Fibroblast of lung (primary cell): ENCODE results near the gene PAX7. TPM values are rescaled to one million over a fixed set of nuclear protein-coding genes. Genes with fewer than 3 reads are reported as not detected.

ENCODE experiments used
- DNase-seq, 2 donors: peaks; one replicate each; pipeline versions ENCODE4 v3.0.0 to v3.0.0-alpha.2; 2010; ENCODE audit warnings: low read depth in 2 of 2
- H2AFZ ChIP-seq: 2 replicates; pipeline ENCODE4 v1.5.1; 2012; ENCODE audit warnings: low read length, control low read depth, inconsistent platforms
- H3K27ac ChIP-seq: 2 replicates; pipeline ENCODE4 v1.5.1; 2011; ENCODE audit warnings: low read length, control low read depth; ENCODE audit not compliant: insufficient read depth
- H3K27me3 ChIP-seq: 2 replicates; pipeline ENCODE4 v1.5.1; 2011; ENCODE audit warnings: mild to moderate bottlenecking, low read length; ENCODE audit not compliant: control insufficient read depth, insufficient read depth
- H3K36me3 ChIP-seq: 2 replicates; pipeline ENCODE4 v1.5.1; 2011; ENCODE audit warnings: low read length; ENCODE audit not compliant: control insufficient read depth, insufficient read depth
- H3K4me1 ChIP-seq: 2 replicates; pipeline ENCODE4 v1.5.1; 2011; ENCODE audit warnings: low read length; ENCODE audit not compliant: control insufficient read depth, insufficient read depth; ENCODE audit errors: extremely low read depth
- H3K4me2 ChIP-seq: 2 replicates; pipeline ENCODE4 v1.5.1; 2011; ENCODE audit warnings: low read length, control low read depth; ENCODE audit not compliant: insufficient read depth; ENCODE audit errors: extremely low read depth
- H3K4me3 ChIP-seq, 4 experiments: fragments of 200-600 bp in 1 of 4; sonication (generic) in 1 of 4; replicated peaks in 1 of 4; 2 replicates each; pipeline ENCODE4 v1.5.1; 2011 to 2016; ENCODE audit warnings: low read length in 4 of 4, low read depth in 3 of 4, mild to moderate bottlenecking in 3 of 4, control low read depth in 2 of 4, inconsistent platforms in 1 of 4, mixed read lengths in 1 of 4; ENCODE audit not compliant: insufficient read depth in 1 of 4; ENCODE audit errors: control extremely low read depth in 1 of 4
- H3K79me2 ChIP-seq: 2 replicates; pipeline ENCODE4 v1.5.1; 2012; ENCODE audit warnings: mild to moderate bottlenecking, low read length, inconsistent platforms; ENCODE audit not compliant: control insufficient read depth, insufficient read depth
- H3K9ac ChIP-seq: 2 replicates; pipeline ENCODE4 v1.5.1; 2011; ENCODE audit warnings: mild to moderate bottlenecking, low read length, control low read depth; ENCODE audit not compliant: insufficient read depth
- H3K9me3 ChIP-seq: 2 replicates; pipeline ENCODE4 v1.5.1; 2012; ENCODE audit warnings: low read depth, low read length; ENCODE audit not compliant: control insufficient read depth, insufficient read depth
- H4K20me1 ChIP-seq: 2 replicates; pipeline ENCODE4 v1.5.1; 2011; ENCODE audit warnings: low read length; ENCODE audit not compliant: control insufficient read depth, insufficient read depth; ENCODE audit errors: extremely low read depth
- CTCF ChIP-seq, 2 donors: IDR thresholded peaks in 1 of 2; conservative IDR thresholded peaks in 1 of 2; 1 replicate in 1 of 2; 2 replicates in 1 of 2; pipeline ENCODE4 v1.5.1; 2011 to 2012; ENCODE audit warnings: low read length in 2 of 2, control low read depth in 1 of 2, inconsistent platforms in 1 of 2, low read depth in 1 of 2, mild to moderate bottlenecking in 1 of 2
- EZH2 ChIP-seq: IDR thresholded peaks from 2 replicates; pipeline ENCODE4 v1.5.1; 2012; ENCODE audit warnings: low read length, control low read depth, mild to moderate bottlenecking; ENCODE audit errors: missing control alignments
- polyA plus RNA-seq, 2 donors: library from polyadenylated mRNA; depleted of rRNA in 1 of 2; stranded (reverse) in 1 of 2; unstranded in 1 of 2; fragments of >200 nt; gene quantifications; 2 replicates each; pipeline ENCODE4 v1.2.1, GENCODE V29; 2011 to 2012; ENCODE audit warnings: missing spikeins in 1 of 2
- total RNA-seq: library from RNA; depleted of rRNA; stranded (reverse); fragments of >200 nt; gene quantifications from 2 replicates; pipeline ENCODE4 v1.2.1, GENCODE V29; 2014

Gene PAX7
- total and polyA plus RNA-seq, 2 donors (not counting 1 experiment from before 2014, with no cell fraction given) = not detected

GRCh38 chr1:18726368-18726767 lies 95.7 kb downstream of the PAX7 start:
- H3K27me3 ChIP-seq = no peaks in the 10 kb centered on the region
- no peak overlapping the region for H3K4me3 ChIP-seq
- no peaks in the 10 kb centered on the region for H3K36me3 ChIP-seq
- no peak for DNase-seq
- H3K27ac ChIP-seq = no peak overlapping the region
- H3K9me3 ChIP-seq = no peaks in the 10 kb centered on the region
- no peak overlapping the region for H3K4me2 ChIP-seq
- H3K4me1 ChIP-seq = no peaks in the 10 kb centered on the region
- H3K9ac ChIP-seq = no peak overlapping the region
- no peak overlapping the region for H2AFZ ChIP-seq
- H3K79me2 ChIP-seq = no peaks in the 10 kb centered on the region
- no peak for TF ChIP-seq EZH2
- TF ChIP-seq CTCF (conservative IDR thresholded peaks at IDR 0.05 in 1 of 2, IDR thresholded peaks at IDR 0.05 in 1 of 2; ENCODE audit: low read depth in 1 of 2, low read length in 2 of 2) = no peak
- H4K20me1 ChIP-seq = no peaks in the 10 kb centered on the region

- Histone ChIP-seq H3K27me3 (no peaks in the 10 kb centered on the region), H3K4me2 (no peak overlapping the region), H3K4me3 (no peak overlapping the region), H2AFZ (no peak overlapping the region), H4K20me1 (no peaks in the 10 kb centered on the region), H3K9me3 (no peaks in the 10 kb centered on the region), H3K27ac (no peak overlapping the region), H3K79me2 (no peaks in the 10 kb centered on the region), H3K36me3 (no peaks in the 10 kb centered on the region), H3K4me1 (no peaks in the 10 kb centered on the region), H3K9ac (no peak overlapping the region)
- TF ChIP-seq EZH2 = no peak
- no peak for TF ChIP-seq CTCF (conservative IDR thresholded peaks at IDR 0.05 in 1 of 2, IDR thresholded peaks at IDR 0.05 in 1 of 2; ENCODE audit: low read depth in 1 of 2, low read length in 2 of 2)
- no peak for DNase-seq
Observed at GRCh38 chr1:18727956-18728355, 97.3 kb downstream of the PAX7 start.

GRCh38 chr1:18730321-18730720 lies 99.7 kb downstream of the PAX7 start:
- Histone ChIP-seq H3K4me3 (no peak overlapping the region), H3K4me2 (no peak overlapping the region), H2AFZ (no peak overlapping the region), H3K27me3 (no peaks in the 10 kb centered on the region), H3K9me3 (no peaks in the 10 kb centered on the region), H3K9ac (no peak overlapping the region), H3K79me2 (no peaks in the 10 kb centered on the region), H3K27ac (no peak overlapping the region), H3K4me1 (no peaks in the 10 kb centered on the region), H4K20me1 (no peaks in the 10 kb centered on the region), H3K36me3 (no peaks in the 10 kb centered on the region)
- no peak for TF ChIP-seq EZH2
- TF ChIP-seq CTCF (conservative IDR thresholded peaks at IDR 0.05 in 1 of 2, IDR thresholded peaks at IDR 0.05 in 1 of 2; ENCODE audit: low read depth in 1 of 2, low read length in 2 of 2) = no peak
- no peak for DNase-seq
